Mesenchymal stem cell (in vitro differentiated cells and primary cell): ENCODE results near the gene NRG3.

Source experiments
- DNase-seq: peaks from one replicate; pipeline ENCODE4 v3.0.0-alpha.2; 2013
- H2AFZ ChIP-seq: one replicate; pipeline ENCODE4 v1.6.1; 2013; ENCODE audit warnings: low read depth, mild to moderate bottlenecking, control low read depth, inconsistent platforms, low read length, moderate library complexity
- H2AK5ac ChIP-seq: 2 replicates; pipeline ENCODE4 v1.6.1; 2013; ENCODE audit warnings: low read length, moderate library complexity, mild to moderate bottlenecking, inconsistent platforms; ENCODE audit not compliant: severe bottlenecking
- H2BK120ac ChIP-seq: one replicate; pipeline ENCODE4 v1.6.1; 2013; ENCODE audit warnings: low read depth, mild to moderate bottlenecking, inconsistent platforms, low read length, moderate library complexity
- H2BK12ac ChIP-seq, 2 experiments: one replicate each; pipeline ENCODE4 v1.6.1; 2013; ENCODE audit warnings: inconsistent platforms in 2 of 2, low read length in 2 of 2, mild to moderate bottlenecking in 2 of 2, moderate library complexity in 2 of 2, control low read depth in 1 of 2
- H2BK15ac ChIP-seq: one replicate; pipeline ENCODE4 v1.6.1; 2013; ENCODE audit warnings: mild to moderate bottlenecking, low read depth, inconsistent platforms; ENCODE audit not compliant: poor library complexity, severe bottlenecking
- H2BK5ac ChIP-seq: 2 replicates; pipeline ENCODE4 v1.6.1; 2013; ENCODE audit warnings: low read depth, mild to moderate bottlenecking, low read length, control low read depth, inconsistent platforms; ENCODE audit not compliant: poor library complexity, severe bottlenecking
- H3K14ac ChIP-seq, 2 experiments: one replicate each; pipeline ENCODE4 v1.6.1; 2013; ENCODE audit warnings: inconsistent platforms in 2 of 2, low read length in 2 of 2, control low read depth in 1 of 2, mild to moderate bottlenecking in 1 of 2, moderate library complexity in 1 of 2
- H3K18ac ChIP-seq, 2 experiments: one replicate each; pipeline ENCODE4 v1.6.1; 2013; ENCODE audit warnings: inconsistent platforms in 2 of 2, low read length in 2 of 2, control low read depth in 1 of 2, low read depth in 1 of 2, mild to moderate bottlenecking in 1 of 2
- H3K23ac ChIP-seq, 2 experiments: one replicate each; pipeline ENCODE4 v1.6.1; 2013; ENCODE audit warnings: inconsistent platforms in 2 of 2, low read length in 2 of 2, mild to moderate bottlenecking in 2 of 2, moderate library complexity in 2 of 2, control low read depth in 1 of 2
- H3K27ac ChIP-seq: 2 replicates; pipeline ENCODE4 v1.5.1; 2013; ENCODE audit warnings: mild to moderate bottlenecking, moderate library complexity, low read length, control low read depth, inconsistent platforms; ENCODE audit not compliant: poor library complexity, severe bottlenecking
- H3K27me3 ChIP-seq, 2 experiments: 2 replicates each; pipeline versions ENCODE4 v1.6.1 to v1.7.0; 2013; ENCODE audit warnings: low read length in 2 of 2, mild to moderate bottlenecking in 2 of 2, moderate library complexity in 2 of 2, control low read depth in 1 of 2, inconsistent platforms in 1 of 2; ENCODE audit not compliant: control insufficient read depth in 1 of 2, insufficient read depth in 1 of 2
- H3K36me3 ChIP-seq, 2 experiments: 2 replicates each; pipeline versions ENCODE4 v1.6.1 to v1.7.0; 2013; ENCODE audit warnings: low read length in 2 of 2, control low read depth in 1 of 2, inconsistent platforms in 1 of 2, low read depth in 1 of 2, mild to moderate bottlenecking in 1 of 2; ENCODE audit not compliant: insufficient read depth in 2 of 2, control insufficient read depth in 1 of 2
- H3K4ac ChIP-seq, 2 experiments: one replicate each; pipeline ENCODE4 v1.6.1; 2013; ENCODE audit warnings: inconsistent platforms in 2 of 2, low read length in 2 of 2, mild to moderate bottlenecking in 2 of 2, moderate library complexity in 2 of 2, control low read depth in 1 of 2, low read depth in 1 of 2
- H3K4me1 ChIP-seq: 2 replicates; pipeline ENCODE4 v1.6.1; 2013; ENCODE audit warnings: low read depth, low read length, control low read depth; ENCODE audit not compliant: control insufficient read depth, insufficient read depth
- H3K4me2 ChIP-seq: 2 replicates; pipeline ENCODE4 v1.6.1; 2013; ENCODE audit warnings: low read length, mild to moderate bottlenecking, inconsistent platforms; ENCODE audit not compliant: poor library complexity, severe bottlenecking
- H3K4me3 ChIP-seq, 2 experiments: 2 replicates each; pipeline versions ENCODE4 v1.5.1 to v1.7.0; 2013; ENCODE audit warnings: low read length in 2 of 2, mild to moderate bottlenecking in 2 of 2, control low read depth in 1 of 2, low read depth in 1 of 2; ENCODE audit not compliant: insufficient read depth in 1 of 2
- H3K79me1 ChIP-seq: replicated peaks from 2 replicates; pipeline ENCODE4 v1.6.1; 2013; ENCODE audit warnings: mild to moderate bottlenecking, control low read depth, low read length, inconsistent platforms; ENCODE audit not compliant: poor library complexity, severe bottlenecking
- H3K9ac ChIP-seq: 2 replicates; pipeline ENCODE4 v1.7.0; 2013; ENCODE audit warnings: mild to moderate bottlenecking, low read length, moderate library complexity
- H3K9me3 ChIP-seq: 2 replicates; pipeline ENCODE4 v1.7.0; 2013; ENCODE audit warnings: mild to moderate bottlenecking, low read length; ENCODE audit not compliant: control insufficient read depth
- H4K8ac ChIP-seq: one replicate; pipeline ENCODE4 v1.6.1; 2013; ENCODE audit warnings: inconsistent platforms, mild to moderate bottlenecking, low read length, moderate library complexity
- H4K91ac ChIP-seq: one replicate; pipeline ENCODE4 v1.6.1; 2013; ENCODE audit warnings: mild to moderate bottlenecking, low read length, inconsistent platforms
- WGBS: methylation state at CpG from one replicate; pipeline ENCODE4 v1.1.7; 2013; ENCODE audit warnings: mixed read lengths; 5-methylcytosine and 5-hydroxymethylcytosine counted together

NRG3 gene

DNA sequence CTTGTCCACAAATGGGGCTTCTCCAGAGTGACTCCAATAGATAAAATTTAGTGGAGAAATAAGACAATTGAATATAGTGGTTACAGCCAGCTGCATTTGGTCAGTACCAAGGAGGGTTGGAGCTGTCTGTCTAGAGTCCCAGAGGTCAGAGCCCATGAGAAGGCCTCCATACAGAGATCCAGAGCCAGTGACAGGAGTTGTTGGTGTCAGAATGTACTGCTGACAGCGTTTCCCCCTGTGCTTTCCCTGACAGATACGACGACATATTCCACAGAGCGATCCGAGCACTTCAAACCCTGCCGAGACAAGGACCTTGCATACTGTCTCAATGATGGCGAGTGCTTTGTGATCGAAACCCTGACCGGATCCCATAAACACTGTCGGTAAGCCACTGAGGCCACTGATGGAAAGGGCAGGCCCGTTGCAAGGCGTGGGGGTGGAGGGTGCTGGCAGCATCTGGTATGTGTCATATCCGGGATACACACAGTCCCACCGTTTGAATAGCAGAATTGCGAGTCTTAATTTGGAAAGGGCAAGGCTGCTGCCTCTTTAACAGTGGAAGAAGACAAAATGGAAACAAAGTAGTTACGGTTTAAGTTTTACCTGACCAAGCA lies 483.6 kb downstream of the NRG3 start:
- Histone ChIP-seq H3K4me1 (no peaks in the 10 kb centered on the region), H2BK5ac (no peak overlapping the region), H2BK12ac (no peak overlapping the region), H3K27me3 (no peaks in the 10 kb centered on the region), H2BK15ac (no peak overlapping the region), H3K27ac (no peak overlapping the region), H2BK120ac (no peak overlapping the region), H3K4me2 (no peak overlapping the region), H3K23ac (no peak overlapping the region), H3K14ac (no peak overlapping the region), H3K36me3 (no peaks in the 10 kb centered on the region), H2AFZ (no peak overlapping the region), H3K79me1 (no peaks in the 10 kb centered on the region), H3K18ac (no peak overlapping the region), H4K91ac (no peak overlapping the region), H3K9me3 (no peaks in the 10 kb centered on the region), H3K4me3 (no peak overlapping the region), H3K4ac (no peak overlapping the region), H4K8ac (no peak overlapping the region), H2AK5ac (no peak overlapping the region), H3K9ac (no peak overlapping the region)
- WGBS = 63% methylated on average over 15 of the region's 16 CpGs
- peak; percentile 20 for DNase-seq

DNA sequence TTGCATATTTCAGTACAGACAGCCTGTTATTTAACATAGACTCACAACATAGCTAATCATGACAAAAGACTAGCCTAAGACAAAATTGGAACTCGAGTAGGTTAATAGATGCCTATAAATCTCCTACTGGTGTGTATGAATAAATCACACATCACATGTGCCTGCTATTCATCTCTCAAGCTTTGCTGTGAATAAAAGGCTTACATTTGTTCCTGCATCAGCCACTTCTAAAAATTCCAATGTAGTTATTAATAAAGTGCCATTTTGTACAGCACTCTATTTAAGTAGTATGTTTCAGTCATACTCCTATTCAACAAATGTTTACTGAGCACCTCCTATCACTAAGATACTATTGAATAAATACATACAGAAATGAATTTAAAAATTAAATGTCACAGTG lies 486.3 kb downstream of the NRG3 start:
- Histone ChIP-seq H3K14ac (no peak overlapping the region), H2BK15ac (no peak overlapping the region), H4K8ac (no peak overlapping the region), H3K9ac (no peak overlapping the region), H3K4me1 (no peaks in the 10 kb centered on the region), H3K4ac (no peak overlapping the region), H2BK5ac (no peak overlapping the region), H3K9me3 (no peaks in the 10 kb centered on the region), H3K23ac (no peak overlapping the region), H3K79me1 (no peaks in the 10 kb centered on the region), H2BK120ac (no peak overlapping the region), H3K27ac (no peak overlapping the region), H3K27me3 (no peaks in the 10 kb centered on the region), H2AK5ac (no peak overlapping the region), H3K18ac (no peak overlapping the region), H4K91ac (no peak overlapping the region), H2BK12ac (no peak overlapping the region), H3K36me3 (no peaks in the 10 kb centered on the region), H2AFZ (no peak overlapping the region), H3K4me3 (no peak overlapping the region), H3K4me2 (no peak overlapping the region)
- no peak for DNase-seq
- WGBS = no CpG with 5 or more reads among the region's 1 CpG

DNA sequence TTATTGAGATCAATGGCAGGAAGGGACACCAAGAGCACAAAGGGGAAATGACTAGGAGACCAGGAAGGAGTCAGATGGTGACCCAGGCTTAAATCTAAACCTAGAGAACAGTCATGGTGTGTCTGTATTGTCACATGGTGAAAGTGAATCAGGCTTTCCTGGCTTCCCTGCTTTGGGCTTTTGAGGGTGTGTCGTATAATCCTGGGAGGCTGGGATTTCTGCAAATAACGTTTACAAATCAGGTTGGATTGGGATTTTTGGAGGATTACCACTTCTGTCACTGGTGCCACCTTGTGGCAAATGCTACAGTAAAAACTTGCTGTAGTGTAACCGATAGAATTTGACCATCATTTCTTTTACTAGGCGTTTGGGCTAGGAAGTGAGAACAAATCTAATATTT lies 502.6 kb downstream of the NRG3 start:
- Histone ChIP-seq H4K91ac (no peak overlapping the region), H3K36me3 (no peaks in the 10 kb centered on the region), H3K4ac (no peak overlapping the region), H3K14ac (no peak overlapping the region), H2BK15ac (no peak overlapping the region), H3K27ac (no peak overlapping the region), H2AK5ac (no peak overlapping the region), H4K8ac (no peak overlapping the region), H3K18ac (no peak overlapping the region), H2BK5ac (no peak overlapping the region), H2AFZ (no peak overlapping the region), H2BK120ac (no peak overlapping the region), H3K23ac (no peak overlapping the region), H3K9ac (peak overlapping the region; percentile 23), H3K4me1 (no peaks in the 10 kb centered on the region), H3K79me1 (no peaks in the 10 kb centered on the region), H3K27me3 (no peaks in the 10 kb centered on the region), H3K9me3 (no peaks in the 10 kb centered on the region), H3K4me2 (no peak overlapping the region), H3K4me3 (no peak overlapping the region), H2BK12ac (no peak overlapping the region)
- 58% methylated on average over 4 of the region's 4 CpGs for WGBS
- peak; percentile 37 for DNase-seq

DNA sequence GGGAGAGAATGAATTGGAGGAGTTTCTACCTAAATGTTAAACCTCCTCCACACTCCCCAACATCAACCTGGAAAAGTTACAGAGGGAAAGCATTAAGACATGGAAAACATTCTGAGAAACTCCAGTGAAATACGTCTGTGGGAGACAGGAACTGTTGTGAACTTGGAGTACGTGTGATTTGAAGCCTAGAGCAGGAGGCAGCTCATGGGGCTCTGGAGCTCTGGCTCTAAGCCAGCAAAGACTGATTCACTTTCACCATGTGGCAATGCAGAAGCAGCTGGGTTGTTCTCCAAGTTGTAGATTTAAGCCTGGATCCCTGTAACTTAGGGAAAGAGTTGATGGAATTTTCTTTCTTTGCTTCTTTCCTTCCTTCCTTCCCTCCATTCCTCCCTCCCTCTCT lies 503.2 kb downstream of the NRG3 start:
- Histone ChIP-seq H3K4me1 (no peaks in the 10 kb centered on the region), H3K18ac (no peak overlapping the region), H3K9ac (peak overlapping the region; percentile 23), H3K27me3 (no peaks in the 10 kb centered on the region), H3K9me3 (no peaks in the 10 kb centered on the region), H3K27ac (no peak overlapping the region), H2AFZ (no peak overlapping the region), H3K4me2 (no peak overlapping the region), H3K14ac (no peak overlapping the region), H3K4me3 (no peak overlapping the region), H4K8ac (no peak overlapping the region), H2BK15ac (no peak overlapping the region), H4K91ac (no peak overlapping the region), H2BK12ac (no peak overlapping the region), H2BK5ac (no peak overlapping the region), H2AK5ac (no peak overlapping the region), H3K23ac (no peak overlapping the region), H3K36me3 (no peaks in the 10 kb centered on the region), H3K79me1 (no peaks in the 10 kb centered on the region), H2BK120ac (no peak overlapping the region), H3K4ac (no peak overlapping the region)
- 24% methylated on average over 2 of the region's 2 CpGs for WGBS
- DNase-seq = peak; percentile 85
